PC-9 (cell line): ENCODE results near the gene BDH1.

Experiments used
- CTCF ChIP-seq: fragments of 200-600 bp; sonication (generic); conservative IDR thresholded peaks from 2 replicates; pipeline ENCODE4 v1.6.1; 2017; ENCODE audit warnings: mixed run types, antibody characterized with exemption, mild to moderate bottlenecking, moderate library complexity
- EZH2 ChIP-seq: fragments of 200-600 bp; sonication (generic); IDR thresholded peaks from 2 replicates; pipeline ENCODE4 v1.8.0; 2017; ENCODE audit warnings: antibody characterized with exemption, low read depth

GRCh38 chr3:197550489-197550888, 5.3 kb downstream of the BDH1 start:
- TF ChIP-seq CTCF: no peak
- TF ChIP-seq EZH2: no peak
